Osteocyte (in vitro differentiated cells): ENCODE data around the gene SSC4D. TPM values are rescaled to one million over a fixed set of nuclear protein-coding genes. Genes with fewer than 3 reads are reported as not detected.
A peak's percentile ranks its signal among the peaks of the same experiment; 100 is the strongest.

Source experiments
- DNase-seq: peaks from one replicate; pipeline ENCODE4 v3.0.0; 2021; ENCODE audit warnings: mixed read lengths; ENCODE audit not compliant: unreplicated experiment; ENCODE audit errors: extremely low spot score
- H3K27ac Mint-ChIP-seq: one replicate; pipeline ENCODE4 v1.8.0; 2021; ENCODE audit warnings: mild to moderate bottlenecking, mixed read lengths; ENCODE audit not compliant: unreplicated experiment
- H3K27me3 Mint-ChIP-seq: one replicate; pipeline ENCODE4 v1.8.0; 2021; ENCODE audit warnings: mixed read lengths; ENCODE audit not compliant: unreplicated experiment
- H3K36me3 Mint-ChIP-seq: one replicate; pipeline ENCODE4 v1.8.0; 2021; ENCODE audit warnings: mixed read lengths; ENCODE audit not compliant: unreplicated experiment
- H3K4me1 Mint-ChIP-seq: one replicate; pipeline ENCODE4 v1.8.0; 2021; ENCODE audit warnings: mixed read lengths; ENCODE audit not compliant: unreplicated experiment
- H3K4me3 Mint-ChIP-seq: one replicate; pipeline ENCODE4 v1.8.0; 2021; ENCODE audit warnings: mild to moderate bottlenecking, moderate library complexity, mixed read lengths; ENCODE audit not compliant: unreplicated experiment
- H3K9me3 Mint-ChIP-seq: one replicate; pipeline ENCODE4 v1.8.0; 2021; ENCODE audit warnings: mixed read lengths; ENCODE audit not compliant: unreplicated experiment
- total RNA-seq: library from RNA; stranded (reverse); gene quantifications from 2 replicates; pipeline ENCODE4 v1.2.1, GENCODE V29; 2021
- TF ChIP-seq, protein P1 (sequence below): fragments of 200-600 bp; sonication (generic); IDR thresholded peaks from 2 replicates; pipeline ENCODE4 v1.5.0; 2021; ENCODE audit warnings: antibody characterized with exemption, mild to moderate bottlenecking, moderate library complexity

The SSC4D gene
- total RNA-seq, 1 donor from 2014 or later: 0.89 TPM

DNA sequence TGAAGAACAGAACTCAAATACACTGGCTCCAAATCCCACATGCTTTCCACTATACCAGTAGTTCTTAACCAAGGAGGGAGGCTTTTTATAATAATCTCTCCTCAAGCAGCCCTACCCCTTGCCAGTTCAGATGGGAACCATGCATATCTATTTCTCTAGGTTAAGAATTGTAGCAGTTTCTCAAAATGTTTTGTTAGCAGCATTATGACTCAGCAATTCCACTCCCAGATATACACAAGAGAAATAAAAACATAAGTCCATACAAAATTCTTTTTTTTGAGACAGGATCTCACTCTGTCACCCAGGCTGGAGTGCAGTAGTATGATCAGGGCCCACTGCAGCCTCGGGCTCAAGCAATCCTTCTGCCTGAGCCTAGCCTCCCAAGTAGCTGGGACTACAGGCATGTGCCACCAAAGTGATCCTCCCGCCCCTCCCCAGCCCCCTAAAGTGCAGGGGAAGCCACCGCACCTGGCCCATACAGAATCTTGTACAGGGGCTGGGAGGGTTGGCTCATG is 68.8 kb downstream of the SSC4D start:
- peak overlapping the region; percentile 1 for H3K4me3 Mint-ChIP-seq
- H3K9me3 Mint-ChIP-seq: no peaks in the 10 kb centered on the region
- H3K27ac Mint-ChIP-seq: peak overlapping the region; percentile 88
- no peaks in the 10 kb centered on the region for H3K27me3 Mint-ChIP-seq
- H3K36me3 Mint-ChIP-seq: peaks cover 32% of the 10 kb centered on the region
- TF ChIP-seq, protein P1, sequence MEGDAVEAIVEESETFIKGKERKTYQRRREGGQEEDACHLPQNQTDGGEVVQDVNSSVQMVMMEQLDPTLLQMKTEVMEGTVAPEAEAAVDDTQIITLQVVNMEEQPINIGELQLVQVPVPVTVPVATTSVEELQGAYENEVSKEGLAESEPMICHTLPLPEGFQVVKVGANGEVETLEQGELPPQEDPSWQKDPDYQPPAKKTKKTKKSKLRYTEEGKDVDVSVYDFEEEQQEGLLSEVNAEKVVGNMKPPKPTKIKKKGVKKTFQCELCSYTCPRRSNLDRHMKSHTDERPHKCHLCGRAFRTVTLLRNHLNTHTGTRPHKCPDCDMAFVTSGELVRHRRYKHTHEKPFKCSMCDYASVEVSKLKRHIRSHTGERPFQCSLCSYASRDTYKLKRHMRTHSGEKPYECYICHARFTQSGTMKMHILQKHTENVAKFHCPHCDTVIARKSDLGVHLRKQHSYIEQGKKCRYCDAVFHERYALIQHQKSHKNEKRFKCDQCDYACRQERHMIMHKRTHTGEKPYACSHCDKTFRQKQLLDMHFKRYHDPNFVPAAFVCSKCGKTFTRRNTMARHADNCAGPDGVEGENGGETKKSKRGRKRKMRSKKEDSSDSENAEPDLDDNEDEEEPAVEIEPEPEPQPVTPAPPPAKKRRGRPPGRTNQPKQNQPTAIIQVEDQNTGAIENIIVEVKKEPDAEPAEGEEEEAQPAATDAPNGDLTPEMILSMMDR: no peak
- H3K4me1 Mint-ChIP-seq: peaks cover 65% of the 10 kb centered on the region
- DNase-seq: no peak

Other genes starting within 250 kb of the SSC4D start
- 0.46 and 0.71 TPM in 2 replicates for gene SRRM3, start 207.8 kb downstream of the SSC4D start, total RNA-seq
- gene HSPB1, start 107.0 kb downstream of the SSC4D start, total RNA-seq: 251 and 252 TPM in 2 replicates
- gene YWHAG, start 50.7 kb downstream of the SSC4D start, total RNA-seq: 151 and 154 TPM in 2 replicates
- gene ZP3, start 15.3 kb upstream of the SSC4D start, total RNA-seq: 0.51 TPM in 1 of 2 replicates, not detected in the other
- 29.7 and 32.6 TPM in 2 replicates for gene DTX2, start 52.0 kb upstream of the SSC4D start, total RNA-seq
- 1.5 and 2.2 TPM in 2 replicates for gene UPK3B, start 100.9 kb upstream of the SSC4D start, total RNA-seq
- not detected in 2 replicates for gene SPDYE16, start 133.6 kb upstream of the SSC4D start, total RNA-seq
- gene POMZP3, start 217.6 kb upstream of the SSC4D start, total RNA-seq: 9.6 and 11.4 TPM in 2 replicates